GM19238 (cell line): Measurements from ENCODE around the gene OMG.
"Not testable (repeated sequence)": the region's sequence is repeated elsewhere in the genome, so short reads cannot be mapped to it uniquely, and the experiment has no call there.

Source experiments
- DNase-seq: peaks from one replicate; pipeline ENCODE4 v3.0.0; 2011; ENCODE audit warnings: low spot score; ENCODE audit not compliant: insufficient read length

The OMG gene, protein sequence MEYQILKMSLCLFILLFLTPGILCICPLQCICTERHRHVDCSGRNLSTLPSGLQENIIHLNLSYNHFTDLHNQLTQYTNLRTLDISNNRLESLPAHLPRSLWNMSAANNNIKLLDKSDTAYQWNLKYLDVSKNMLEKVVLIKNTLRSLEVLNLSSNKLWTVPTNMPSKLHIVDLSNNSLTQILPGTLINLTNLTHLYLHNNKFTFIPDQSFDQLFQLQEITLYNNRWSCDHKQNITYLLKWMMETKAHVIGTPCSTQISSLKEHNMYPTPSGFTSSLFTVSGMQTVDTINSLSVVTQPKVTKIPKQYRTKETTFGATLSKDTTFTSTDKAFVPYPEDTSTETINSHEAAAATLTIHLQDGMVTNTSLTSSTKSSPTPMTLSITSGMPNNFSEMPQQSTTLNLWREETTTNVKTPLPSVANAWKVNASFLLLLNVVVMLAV

GRCh38 chr17:31297090-31297489 lies at the start of gene OMG:
TSS of gene OMG (minus strand) at chr17:31297239. CDS start at chr17:31296331, 908 bp downstream.
- no peak for DNase-seq

DNA sequence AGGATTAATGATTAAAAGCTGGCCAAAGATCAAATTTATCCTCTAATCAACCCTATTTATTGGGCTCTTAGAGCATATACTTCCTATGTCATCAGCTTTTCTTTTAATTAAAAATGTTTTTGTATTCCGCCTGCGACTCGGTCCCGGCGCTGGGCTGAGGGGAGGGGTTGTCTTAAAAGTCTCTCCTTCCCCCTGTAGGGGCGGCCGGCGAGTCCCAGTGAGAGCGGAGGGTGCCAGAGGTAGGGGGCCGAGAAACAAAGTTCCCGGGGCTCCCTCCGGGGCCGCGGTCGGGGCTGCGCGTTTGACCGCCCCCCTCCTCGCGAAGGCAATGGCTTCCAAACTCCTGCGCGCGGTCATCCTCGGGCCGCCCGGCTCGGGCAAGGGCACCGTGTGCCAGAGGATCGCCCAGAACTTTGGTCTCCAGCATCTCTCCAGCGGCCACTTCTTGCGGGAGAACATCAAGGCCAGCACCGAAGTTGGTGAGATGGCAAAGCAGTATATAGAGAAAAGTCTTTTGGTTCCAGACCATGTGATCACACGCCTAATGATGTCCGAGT lies 48.2 kb upstream of the OMG start:
- not testable (repeated sequence) for DNase-seq

DNA sequence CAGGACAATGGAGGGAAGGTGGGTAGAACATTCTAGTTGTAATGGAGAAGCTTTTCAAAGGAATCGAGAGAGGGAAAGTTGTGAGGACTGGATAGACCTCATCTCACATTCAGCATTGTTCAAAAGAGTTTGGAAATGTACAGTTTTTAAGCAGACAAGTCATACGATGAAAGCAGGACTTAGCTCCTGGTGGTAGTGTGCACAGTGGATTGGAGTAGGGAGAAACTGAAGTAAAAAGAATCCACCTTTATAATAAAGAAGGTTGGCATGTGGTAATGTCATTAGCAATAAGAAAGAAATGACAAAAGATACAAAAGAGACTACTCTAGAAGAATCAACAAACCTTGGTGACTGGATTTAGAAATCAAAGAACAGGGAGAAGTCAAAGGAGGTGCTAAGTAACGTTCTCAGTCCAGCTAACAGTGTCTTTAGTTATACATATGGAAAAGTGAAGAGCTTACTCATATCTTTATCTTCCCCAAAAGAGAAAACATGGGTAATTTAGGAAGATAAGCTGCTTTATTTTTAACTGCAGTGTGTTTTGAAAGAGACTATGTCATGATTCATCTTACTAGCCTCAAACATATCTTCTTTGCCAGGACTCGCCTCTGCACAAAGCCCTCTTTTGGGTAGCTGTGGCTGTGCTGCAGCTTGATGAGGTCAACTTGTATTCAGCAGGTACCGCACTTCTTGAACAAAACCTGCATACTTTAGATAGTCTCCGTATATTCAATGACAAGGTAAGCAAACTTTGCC lies 43.0 kb upstream of the OMG start:
- DNase-seq: no peak

DNA sequence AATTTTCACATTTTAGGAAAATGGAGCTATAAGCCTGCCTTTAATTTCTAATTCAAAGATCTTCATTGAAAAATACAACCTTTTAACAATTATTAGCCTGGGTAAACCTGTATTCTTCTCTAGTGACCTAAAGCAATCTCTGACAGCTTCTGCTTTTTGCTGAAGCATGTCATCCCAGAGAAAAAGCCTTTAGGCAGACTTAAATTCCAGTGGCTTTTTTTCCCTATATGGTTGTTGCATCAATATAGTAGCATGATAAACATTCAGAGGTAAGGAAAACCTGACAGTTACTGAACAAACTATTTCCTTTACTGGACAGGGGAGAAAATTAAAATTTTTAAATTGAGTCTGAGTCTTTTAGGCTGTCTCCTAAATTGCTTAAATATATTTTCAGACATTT lies 32.2 kb upstream of the OMG start:
- DNase-seq: no peak

GRCh38 chr17:31328160-31328535 lies 31.1 kb upstream of the OMG start:
- DNase-seq: no peak

DNA sequence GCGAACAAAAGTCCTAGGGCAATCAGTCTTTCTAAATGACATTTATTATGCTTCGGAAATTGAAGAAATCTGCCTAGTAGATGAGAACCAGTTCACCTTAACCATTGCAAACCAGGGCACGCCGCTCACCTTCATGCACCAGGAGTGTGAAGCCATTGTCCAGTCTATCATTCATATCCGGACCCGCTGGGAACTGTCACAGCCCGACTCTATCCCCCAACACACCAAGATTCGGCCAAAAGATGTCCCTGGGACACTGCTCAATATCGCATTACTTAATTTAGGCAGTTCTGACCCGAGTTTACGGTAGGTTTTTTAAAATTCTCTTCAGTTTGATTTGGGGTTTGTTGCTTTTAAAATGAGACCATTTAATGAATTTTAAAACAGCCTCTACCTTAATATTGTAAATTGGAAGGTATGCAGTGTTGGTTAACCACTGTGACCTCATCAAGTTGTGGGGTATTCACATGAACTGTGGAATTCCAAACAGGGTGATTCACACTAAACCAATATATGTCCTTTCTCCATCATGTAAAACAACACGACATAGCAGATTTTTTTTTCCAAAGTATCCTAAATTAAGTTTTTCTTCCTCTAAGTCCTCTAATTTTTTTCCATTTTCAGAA lies 30.6 kb upstream of the OMG start:
- no peak for DNase-seq

- no peak for DNase-seq
Observed at GRCh38 chr17:31323551-31323950, 26.5 kb upstream of the OMG start.

DNA sequence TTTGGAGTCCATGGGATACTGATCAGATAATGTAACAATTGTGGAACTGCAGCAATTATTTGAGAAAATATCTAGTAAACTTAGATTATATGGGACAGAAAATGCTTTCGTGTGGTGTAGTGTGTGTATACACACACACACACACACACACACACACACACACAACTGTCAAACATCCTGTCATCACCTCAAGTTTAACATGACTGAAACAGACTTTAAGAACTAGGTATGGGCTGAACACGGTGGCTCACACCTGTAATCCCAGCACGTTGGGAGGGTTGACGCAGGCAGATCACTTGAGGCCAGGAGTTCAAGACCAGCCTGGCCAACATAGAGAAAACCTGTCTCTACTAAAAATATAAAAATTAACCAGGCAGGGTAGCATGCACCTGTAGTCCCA lies 24.9 kb upstream of the OMG start:
- DNase-seq: no peak

GRCh38 chr17:31321481-31321880 lies 24.4 kb upstream of the OMG start, which contains the start of gene EVI2A:
TSS of gene EVI2A (minus strand) at chr17:31321622. CDS start at chr17:31319013, 2,609 bp downstream.
- DNase-seq: peak; percentile 27

DNA sequence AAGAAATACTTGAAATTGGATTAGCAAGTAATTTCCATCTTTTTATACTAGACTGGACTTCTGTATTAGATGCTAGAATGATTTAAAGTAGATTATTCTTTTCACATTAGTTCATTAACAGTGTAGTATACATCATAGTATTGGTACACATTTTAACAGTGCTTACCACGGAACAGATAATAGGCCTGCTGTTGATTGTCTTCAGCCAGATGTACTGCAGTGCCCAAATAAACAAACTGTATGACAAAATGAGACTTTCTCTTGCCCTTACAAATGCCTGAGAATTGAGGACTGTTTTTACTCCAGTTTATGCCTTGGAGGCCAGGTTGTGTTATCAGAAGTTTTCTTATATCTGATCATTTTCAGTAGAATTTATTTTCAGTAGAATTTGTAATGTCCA lies 23.8 kb upstream of the OMG start:
- DNase-seq: no peak

GRCh38 chr17:31320241-31320640 lies 23.2 kb upstream of the OMG start:
- no peak for DNase-seq

GRCh38 chr17:31318851-31319661 lies 22.0 kb upstream of the OMG start:
- DNase-seq: no peak

DNA sequence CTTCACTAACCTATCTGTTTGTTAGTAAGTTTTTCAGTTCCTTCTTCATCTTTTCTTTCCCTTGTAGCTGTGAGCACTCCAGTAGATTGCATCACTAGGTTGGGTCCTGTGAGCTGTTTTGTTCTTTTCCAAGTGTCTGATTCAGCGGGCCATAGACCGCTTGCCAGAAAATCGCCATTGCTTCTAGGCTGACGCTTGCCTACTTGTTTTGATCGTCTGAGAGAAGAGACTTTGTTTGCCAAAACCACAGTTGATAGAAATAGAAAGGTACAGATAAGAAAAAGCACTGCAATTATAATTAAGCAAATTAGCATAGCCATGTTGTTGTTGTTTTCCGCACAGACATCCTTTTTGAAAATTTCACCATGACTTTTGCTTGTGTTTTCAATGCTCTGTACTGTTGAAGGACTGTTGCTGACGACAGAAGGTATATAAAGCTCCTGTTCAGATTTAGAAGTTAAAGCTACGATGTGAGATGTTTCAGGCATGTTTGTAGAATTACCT lies 21.3 kb upstream of the OMG start:
- DNase-seq: no peak

GRCh38 chr17:31314782-31315100 lies 17.7 kb upstream of the OMG start:
- DNase-seq: no peak

DNA sequence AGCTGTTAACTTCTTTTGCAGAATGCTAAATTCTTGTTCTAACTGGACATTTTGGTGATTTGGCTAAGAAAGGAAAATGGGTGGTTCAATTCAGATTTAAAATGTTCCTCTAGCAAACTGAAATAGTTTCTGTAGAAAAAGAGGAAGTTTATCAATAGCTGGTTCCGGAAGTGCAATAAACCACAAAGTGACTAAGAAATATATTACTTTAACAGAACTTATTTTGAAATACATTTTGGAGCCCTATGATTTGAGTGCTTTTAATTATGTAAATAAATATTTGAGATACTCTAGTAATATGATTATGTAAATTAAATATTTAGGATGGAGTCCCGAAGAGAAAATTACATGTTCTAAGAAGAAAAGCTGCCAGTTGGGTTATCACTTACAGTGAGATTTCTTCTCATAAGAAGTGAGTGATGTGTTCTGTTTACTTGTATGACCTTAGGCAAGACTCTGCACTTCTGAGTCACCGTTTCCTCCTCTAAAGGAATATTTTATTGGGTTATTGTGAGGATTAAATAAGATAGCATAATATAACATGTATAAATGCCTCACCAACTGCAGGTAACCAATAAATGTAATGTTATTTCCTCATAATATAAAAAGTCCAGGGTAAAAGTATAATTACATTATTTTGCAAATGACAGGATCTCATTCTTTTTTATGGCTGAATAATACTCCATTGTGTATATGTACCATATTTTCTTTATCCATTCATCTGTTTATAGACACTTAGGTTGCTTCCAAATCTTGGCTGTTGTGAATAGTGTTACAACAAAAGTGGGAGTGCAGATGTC lies 17.1 kb upstream of the OMG start, which contains the start of gene EVI2B:
EVI2B (minus strand) TSS at position 73 of the 800 bp plus-strand sequence. CDS start 8,445 bp downstream, outside the sequence.
- DNase-seq: no peak

DNA sequence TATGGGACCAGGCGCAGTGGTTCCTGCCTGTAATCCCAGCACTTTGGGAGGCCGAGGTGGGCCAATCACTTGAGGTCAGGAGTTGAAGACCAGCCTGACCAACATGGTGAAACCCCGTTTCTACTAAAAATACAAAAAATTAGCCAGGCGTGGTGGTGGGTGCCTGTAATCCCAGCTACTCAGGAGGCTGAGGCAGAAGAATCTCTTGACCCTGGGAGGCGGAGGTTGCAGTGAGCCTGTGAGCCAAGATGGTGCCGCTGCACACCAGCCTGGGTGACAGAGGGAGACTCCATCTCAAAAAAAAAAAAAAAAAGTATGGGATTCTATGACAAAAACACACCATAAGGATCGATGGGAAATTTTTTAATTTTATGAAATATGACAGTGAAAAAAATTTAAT lies 15.2 kb upstream of the OMG start:
- not testable (repeated sequence) for DNase-seq

DNA sequence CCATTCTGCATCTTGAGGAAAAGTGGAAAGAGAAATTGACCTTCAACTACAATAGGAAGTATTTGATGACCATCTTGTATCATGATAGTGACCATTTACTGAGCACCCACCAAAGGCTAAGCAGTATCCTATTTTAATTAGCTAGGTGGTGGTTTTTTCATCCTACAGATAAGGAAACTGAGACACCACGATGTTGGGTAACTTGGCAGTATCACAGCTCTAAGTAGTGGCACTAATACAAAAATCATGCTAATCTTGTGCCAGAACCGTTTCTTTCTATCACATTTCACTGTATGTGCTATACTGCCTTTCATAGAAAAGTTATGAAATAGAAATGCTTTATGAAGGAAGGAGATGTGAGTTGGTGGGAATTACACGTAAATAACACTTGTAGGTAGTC lies 14.5 kb upstream of the OMG start:
- no peak for DNase-seq

DNA sequence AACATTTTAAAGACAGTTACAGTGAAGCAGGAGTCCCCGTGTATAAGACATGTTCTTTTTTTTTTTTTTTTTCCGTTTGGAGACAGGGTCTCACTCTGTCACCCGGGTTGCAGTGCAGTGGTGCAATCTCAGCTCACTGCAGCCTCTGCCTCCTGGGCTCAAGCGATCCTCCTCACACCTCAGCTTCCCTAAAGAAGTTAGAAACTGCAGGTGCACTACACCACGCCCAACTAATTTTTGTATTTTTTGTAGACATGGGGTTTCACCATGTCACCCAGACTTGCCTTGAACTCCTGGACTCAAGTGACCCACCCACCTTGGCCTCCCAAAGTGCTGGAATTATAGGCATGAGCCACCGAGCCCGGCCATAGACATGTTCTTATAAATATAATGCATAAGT lies 13.8 kb upstream of the OMG start:
- no peak for DNase-seq

DNA sequence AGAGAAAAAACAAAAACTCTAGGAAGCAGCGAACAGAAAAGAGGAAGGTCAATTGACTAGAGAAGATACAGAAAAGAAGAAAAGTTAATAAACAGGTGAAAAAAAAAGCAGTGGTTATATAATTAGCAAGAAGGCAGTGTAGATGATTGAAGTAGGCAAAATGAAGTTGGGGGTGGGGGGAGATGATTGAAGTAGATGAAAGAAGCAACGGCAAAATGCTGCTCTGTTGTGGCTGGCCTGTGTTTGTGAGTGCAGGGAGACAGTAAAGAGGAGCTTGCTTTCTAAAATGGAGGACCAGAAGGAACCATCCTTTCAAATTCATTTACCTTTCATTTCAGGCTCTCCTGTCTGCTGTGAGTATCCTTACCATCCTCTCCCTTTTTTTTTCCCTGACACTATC lies 13.2 kb upstream of the OMG start:
- DNase-seq: no peak

DNA sequence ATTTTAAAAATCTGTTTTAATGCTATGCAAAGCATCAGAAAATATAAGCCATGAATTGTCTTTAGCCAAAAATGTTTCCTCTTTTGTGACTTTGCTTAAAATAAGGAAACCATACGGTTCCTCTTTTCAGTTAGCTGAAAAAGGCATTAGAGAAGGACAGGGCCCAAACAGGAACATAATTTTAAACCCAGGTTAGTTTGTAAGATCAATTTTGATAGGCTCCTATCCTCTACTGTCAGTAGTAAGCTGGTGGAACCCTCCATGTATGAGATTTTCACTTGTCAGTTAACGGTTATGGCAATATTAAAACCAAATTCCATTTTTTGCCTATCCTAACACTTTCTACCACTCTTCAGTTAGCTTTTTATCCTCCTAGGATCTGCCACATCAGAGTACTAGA lies 12.5 kb upstream of the OMG start:
- DNase-seq: no peak
